HG02798 (cell line): ENCODE results near the gene ADARB2.
"Not testable (repeated sequence)": the region's sequence is repeated elsewhere in the genome, so short reads cannot be mapped to it uniquely, and the experiment has no call there.

Source experiments
- ATAC-seq: cut with Tn5 transposase; IDR thresholded peaks from one replicate; pipeline ENCODE4 v1.9.1; 2021; ENCODE audit warnings: mild to moderate bottlenecking; ENCODE audit not compliant: unreplicated experiment, poor library complexity

Gene ADARB2

GRCh38 chr10:1264001-1264400 lies 473.3 kb downstream of the ADARB2 start:
- ATAC-seq: no peak

GRCh38 chr10:1257274-1257673 lies 480.1 kb downstream of the ADARB2 start:
- ATAC-seq: no peak

GRCh38 chr10:1256432-1256725 lies 480.9 kb downstream of the ADARB2 start:
- ATAC-seq: no peak

- ATAC-seq: no peak
These were observed 481.5 kb downstream of the ADARB2 start for GRCh38 chr10:1255600-1256431.

GRCh38 chr10:1255118-1255517 lies 482.2 kb downstream of the ADARB2 start:
- ATAC-seq: no peak

DNA sequence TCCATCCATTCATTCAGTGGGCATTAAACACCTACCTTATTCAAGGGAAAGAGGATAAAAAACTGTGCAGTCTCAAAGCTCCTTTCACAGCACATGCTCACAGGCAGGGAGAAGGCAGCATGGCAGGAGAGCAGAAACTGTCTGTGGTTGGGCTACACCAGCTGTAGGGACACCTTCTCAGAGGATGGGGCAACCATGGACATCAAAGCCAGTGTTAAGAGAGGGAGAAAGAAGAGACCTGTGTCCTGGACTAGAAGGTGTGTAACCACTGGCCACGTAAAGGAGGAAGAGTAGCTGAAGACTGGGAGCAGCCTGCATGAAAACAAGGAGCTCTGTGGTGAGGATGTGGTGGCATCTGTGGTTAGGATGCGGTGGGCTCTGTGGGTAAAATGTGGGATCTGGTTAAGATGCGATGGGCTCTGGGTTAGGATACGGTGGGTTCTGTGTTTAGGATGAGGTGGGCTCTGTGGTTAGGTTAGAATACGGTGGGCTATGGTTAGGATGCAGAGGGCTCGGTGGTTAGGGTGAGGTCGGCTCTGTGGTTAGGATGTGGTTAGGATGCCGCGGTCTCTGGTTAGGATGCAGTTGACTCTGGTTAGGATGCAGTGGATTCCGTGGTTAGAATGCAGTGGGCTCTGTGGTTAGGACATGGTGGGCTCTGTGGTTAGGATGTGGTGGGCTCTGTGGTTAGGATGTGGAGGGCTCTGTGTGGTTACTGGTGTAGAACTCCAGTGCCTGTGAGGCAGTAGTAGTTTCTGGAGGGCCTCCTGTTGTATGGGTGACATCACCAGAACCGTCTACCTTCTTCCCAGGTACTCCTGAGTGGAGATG lies 483.6 kb downstream of the ADARB2 start:
- ATAC-seq: no peak

DNA sequence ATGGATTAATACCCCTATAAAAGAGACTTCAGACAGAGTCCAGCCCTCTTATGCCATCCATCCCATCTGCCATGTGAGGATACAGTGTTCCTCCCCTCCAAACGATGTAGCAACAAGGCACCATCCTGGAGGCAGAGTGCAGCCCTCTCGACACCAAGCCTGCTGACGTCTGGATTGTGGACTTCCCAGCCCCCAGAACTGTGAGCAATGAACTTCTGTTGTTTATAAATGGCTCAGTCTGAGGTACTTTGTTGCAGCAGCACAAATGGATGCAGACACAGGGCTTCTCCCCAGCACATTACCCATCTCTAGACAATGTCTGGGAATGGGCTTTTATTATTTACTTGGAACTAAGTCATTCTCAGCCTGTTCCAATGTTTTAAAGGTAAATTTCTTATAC lies 485.6 kb downstream of the ADARB2 start:
- ATAC-seq: no peak

DNA sequence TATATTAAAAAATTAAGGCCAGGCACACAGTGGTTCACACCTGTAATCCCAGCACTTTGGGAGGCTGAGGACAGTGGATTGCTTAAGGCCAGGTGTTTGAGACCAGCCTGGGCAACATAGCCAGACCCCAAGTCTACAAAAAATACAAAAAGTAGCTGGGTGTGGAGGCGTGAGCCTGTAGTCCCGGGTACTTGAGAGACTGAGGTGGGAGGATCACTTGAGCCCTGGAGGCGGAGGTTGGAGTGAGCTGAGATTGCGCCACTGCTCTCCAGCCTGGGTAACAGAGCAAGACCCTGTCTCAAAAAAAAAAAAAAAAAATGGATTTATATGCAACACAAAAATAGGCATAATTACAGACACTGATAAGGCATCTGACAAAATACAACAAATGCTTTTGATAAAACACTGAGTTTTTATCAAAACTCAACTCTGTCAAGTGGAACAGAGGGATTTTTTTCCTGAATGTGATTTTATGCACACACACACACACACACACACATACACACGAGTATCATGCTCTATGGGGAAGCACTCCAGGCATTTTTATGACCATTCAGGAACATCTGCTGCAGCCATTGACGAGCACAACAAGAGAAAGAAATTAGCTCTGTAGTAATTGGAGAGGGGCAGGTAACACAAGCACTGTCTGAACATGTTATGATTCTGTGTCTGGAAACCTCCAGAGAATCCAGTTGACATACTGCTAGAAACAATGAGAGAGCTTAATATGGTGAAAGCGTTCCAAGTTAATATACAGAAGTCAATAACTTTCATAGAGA lies 488.0 kb downstream of the ADARB2 start:
- no peak for ATAC-seq

DNA sequence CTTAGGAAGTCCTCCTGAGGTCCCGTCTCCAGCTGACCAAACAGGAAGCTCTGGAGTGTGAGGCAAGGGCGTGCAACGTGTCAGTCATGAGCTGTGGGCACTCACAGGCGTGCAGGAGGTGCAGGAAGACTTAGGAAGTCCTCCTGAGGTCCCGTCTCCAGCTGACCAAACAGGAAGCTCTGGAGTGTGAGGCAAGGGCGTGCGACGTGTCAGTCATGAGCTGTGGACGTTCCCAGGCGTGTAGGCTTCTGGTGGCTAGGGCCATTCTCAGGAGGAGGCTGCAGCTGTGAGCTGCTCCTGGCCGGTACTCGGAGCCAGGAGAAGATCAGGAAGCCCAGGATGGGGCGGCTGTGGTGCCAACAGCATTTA lies 489.1 kb downstream of the ADARB2 start:
- ATAC-seq: not testable (repeated sequence)

- ATAC-seq: no peak
These were observed 489.6 kb downstream of the ADARB2 start for GRCh38 chr10:1247598-1248261.

DNA sequence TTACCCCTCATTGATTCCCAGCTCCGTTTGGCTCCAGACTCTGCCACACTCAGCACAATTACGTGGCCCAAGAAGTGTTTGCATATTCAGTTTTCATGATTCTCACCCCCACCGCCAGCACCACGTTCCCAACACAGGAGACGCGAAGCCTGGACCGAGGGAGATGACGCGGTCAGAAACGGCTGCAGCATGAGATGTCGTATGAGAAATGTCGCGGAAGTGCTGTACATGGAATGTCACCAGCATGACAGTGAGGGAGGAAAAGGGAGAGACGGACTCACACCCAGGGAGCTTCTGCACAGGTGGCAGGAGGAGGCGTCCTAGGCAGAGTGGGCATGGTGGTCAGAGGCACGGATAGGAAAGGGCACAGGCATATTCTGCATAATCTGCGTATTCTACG lies 492.8 kb downstream of the ADARB2 start:
- no peak for ATAC-seq

DNA sequence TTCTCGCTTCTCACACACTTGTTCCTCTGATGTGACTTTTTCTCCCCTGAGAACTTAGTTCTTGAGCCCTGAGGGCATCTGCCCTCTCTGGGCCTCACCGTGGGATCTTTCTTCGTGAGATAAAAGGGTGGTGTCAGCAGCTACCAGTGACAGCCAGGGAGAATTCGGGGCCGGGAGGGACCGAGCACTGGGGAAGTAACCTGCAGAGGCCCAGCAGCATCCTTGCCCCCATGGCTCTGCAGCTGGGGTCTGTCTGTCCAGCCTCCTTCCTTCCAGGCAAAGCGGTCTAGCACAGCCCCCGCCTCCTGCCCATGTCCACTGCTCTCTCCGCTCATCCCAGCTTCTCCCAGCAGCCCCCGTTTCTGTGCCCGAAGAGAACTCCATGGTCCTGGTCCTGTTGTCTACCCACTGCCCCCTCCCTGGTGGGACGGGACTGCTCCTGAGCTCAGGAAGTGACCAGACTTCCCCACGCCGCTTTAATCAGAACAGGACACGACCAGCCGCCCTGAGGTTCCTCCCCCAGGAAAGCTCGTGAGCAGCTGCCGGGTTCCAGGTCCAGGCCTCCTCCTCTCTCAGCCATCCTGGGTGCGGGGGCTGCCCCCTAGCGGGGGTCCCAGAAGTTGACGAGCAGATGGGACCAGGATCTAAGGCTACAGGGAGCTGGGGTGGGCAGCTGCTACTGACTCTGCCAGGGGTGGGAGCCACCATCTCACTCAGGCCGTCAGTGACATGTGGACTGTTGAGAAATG lies 493.7 kb downstream of the ADARB2 start:
- no peak for ATAC-seq

DNA sequence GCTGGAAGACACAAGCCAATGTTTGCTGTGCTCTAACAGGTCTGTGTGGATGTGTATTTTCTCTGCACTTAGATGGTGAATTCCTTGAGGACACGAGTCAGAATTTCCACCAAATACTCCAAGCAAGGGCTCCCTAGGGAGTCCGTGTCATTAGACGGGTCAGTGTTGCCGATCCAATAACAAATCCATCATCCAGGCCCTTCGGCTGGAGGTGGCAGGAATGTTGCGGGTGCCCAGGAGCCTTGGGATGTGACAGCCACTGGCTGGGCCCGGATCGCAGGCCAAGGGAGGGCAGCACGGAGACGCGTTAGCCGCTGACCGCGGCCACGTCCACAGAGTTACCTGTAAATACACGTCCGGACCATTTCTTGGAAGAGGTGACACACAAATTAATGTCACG lies 494.4 kb downstream of the ADARB2 start:
- no peak for ATAC-seq

- ATAC-seq: no peak
These were observed 495.1 kb downstream of the ADARB2 start for GRCh38 chr10:1241973-1242935.

DNA sequence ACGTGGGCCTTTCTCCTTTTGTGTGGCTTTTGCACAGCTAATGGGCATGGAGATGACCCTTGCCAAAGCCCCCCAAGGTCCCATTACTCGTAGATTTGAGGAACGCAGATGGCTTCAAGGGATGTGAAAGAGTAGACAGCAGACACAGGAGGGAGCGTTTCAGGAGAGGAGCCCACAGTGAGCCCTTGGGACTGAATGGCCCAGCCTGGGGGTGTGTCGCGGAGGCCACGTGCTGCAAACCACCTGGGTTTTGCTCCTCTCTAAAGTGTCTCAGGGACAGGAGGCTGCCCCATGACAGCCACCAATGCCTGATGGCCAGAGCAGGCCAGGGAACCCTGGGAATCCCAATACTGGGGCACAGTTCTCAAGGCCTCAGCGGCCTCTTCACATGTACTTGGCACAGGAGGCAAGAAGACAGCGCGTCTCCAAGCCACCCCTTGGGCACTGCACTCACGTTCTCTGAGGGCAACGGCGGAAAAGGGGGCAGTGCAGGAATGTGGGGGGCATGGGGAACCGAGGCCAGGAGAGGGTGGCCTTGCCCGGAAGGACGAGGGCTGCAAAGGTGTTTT lies 495.9 kb downstream of the ADARB2 start:
- no peak for ATAC-seq

- no peak for ATAC-seq
These were observed 497.0 kb downstream of the ADARB2 start for GRCh38 chr10:1240341-1240775.

- no peak for ATAC-seq
These were observed 504.3 kb downstream of the ADARB2 start for GRCh38 chr10:1233031-1233430.

DNA sequence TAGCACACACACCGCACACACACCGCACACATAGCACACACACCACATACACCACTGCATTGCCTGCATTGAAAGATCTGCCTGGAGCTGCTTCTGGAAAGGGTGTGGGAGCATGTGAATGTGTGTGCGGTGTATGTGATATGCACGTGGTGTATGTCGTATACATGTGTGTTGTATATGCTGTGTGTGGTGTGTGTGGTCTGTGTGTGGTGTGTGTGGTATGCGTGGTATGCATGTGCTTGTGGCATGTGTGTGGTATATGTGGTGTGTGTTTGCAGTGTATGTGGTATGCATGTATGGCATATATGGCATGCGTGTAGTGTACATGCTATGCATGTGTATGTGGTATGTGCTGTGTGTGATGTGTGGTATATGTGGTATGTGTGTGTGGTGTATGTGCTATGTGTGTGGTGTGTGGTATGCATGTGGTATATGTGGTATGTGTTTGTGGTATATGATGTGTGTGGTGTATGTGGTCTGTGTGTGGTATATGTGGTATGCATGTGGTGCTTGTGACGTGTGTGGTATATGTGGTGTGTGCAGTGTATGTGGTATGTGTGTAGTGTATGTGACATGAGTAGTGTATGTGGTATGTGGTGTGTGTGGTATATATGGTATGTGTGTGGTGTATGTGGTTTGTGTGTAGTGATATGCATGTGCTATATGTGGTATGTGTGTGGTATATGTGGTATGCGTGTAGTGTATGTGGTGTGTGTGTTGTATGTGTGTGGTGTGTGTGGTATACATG lies 505.0 kb downstream of the ADARB2 start:
- no peak for ATAC-seq
